ENCODE measurements around the gene STARD5.

The STARD5 gene

GRCh38 chr15:81309647-81310450 lies 14.1 kb downstream of the STARD5 start:
- no peak for DNase-seq

- DNase-seq = no peak
These were observed 15.7 kb downstream of the STARD5 start for GRCh38 chr15:81308260-81308659.

- no peak for DNase-seq
These were observed 19.7 kb downstream of the STARD5 start for GRCh38 chr15:81304226-81304625.

GRCh38 chr15:81303244-81304225 lies 20.4 kb downstream of the STARD5 start:
- DNase-seq = no peak

GRCh38 chr15:81302701-81303109 lies 21.2 kb downstream of the STARD5 start:
- DNase-seq = no peak

- no peak for DNase-seq
These were observed 22.0 kb downstream of the STARD5 start for GRCh38 chr15:81301815-81302399.

- no peak for DNase-seq
These were observed 22.6 kb downstream of the STARD5 start for GRCh38 chr15:81301385-81301784.

- no peak for DNase-seq
These were observed 24.2 kb downstream of the STARD5 start for GRCh38 chr15:81299630-81300273.

- no peak for DNase-seq
These were observed 24.8 kb downstream of the STARD5 start for GRCh38 chr15:81299156-81299555.

- no peak for DNase-seq
These were observed 25.3 kb downstream of the STARD5 start for GRCh38 chr15:81298611-81299010.

GRCh38 chr15:81297603-81298575 lies 26.1 kb downstream of the STARD5 start:
- no peak for DNase-seq

GRCh38 chr15:81297147-81297572 lies 26.8 kb downstream of the STARD5 start:
- no peak for DNase-seq

GRCh38 chr15:81296673-81297072 lies 27.3 kb downstream of the STARD5 start:
- no peak for DNase-seq

GRCh38 chr15:81296186-81296585 lies 27.8 kb downstream of the STARD5 start:
- DNase-seq = no peak

- DNase-seq = no peak
These were observed 28.3 kb downstream of the STARD5 start for GRCh38 chr15:81295486-81296121.

- no peak for DNase-seq
These were observed 29.4 kb downstream of the STARD5 start for GRCh38 chr15:81294516-81294880.

- DNase-seq = no peak
These were observed 30.0 kb downstream of the STARD5 start for GRCh38 chr15:81293728-81294515.

- no peak for DNase-seq
These were observed 31.4 kb downstream of the STARD5 start for GRCh38 chr15:81292523-81293001.

GRCh38 chr15:81291916-81292522 lies 31.9 kb downstream of the STARD5 start:
- DNase-seq = no peak

GRCh38 chr15:81289910-81290309 lies 34.0 kb downstream of the STARD5 start:
- DNase-seq = no peak

Data from GOT3 (cell line).